ENCODE measurements around the gene PLA2G12B.

DNA sequence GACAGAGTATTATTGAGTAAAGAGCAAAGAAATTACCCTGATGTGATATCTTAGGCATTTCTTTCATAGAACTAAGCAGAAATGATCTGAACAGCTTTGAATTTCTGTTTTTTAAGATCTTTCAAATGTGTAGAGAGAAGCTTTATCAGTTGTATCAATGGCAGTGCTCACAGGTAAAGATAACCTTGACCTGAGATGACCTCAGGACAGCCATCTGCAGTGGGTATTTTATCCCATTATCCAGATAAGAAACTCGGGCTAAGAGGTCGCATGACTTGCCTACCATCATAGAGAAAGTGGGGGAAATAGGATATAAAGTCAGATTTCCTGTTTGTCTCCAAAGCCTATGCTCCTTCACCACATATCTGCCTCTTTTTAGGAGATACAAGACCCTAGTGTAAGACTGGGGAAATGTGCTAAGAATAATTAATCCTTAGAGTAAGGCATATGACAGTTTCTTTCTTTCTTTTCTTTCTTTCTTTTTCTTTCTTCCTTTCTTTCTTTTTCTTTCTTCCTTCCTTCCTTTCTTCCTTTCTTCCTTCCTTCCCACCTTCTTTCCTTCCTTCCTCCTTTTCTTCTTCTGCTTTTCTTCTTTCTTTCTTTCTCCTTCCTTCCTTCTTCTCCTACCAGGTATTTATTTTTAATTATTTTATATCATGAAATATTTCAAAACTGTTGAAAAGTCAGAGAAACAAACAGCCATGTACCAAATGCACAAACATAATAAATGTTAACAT is 10.9 kb downstream of the PLA2G12B start:
- TF ChIP-seq, protein P1, sequence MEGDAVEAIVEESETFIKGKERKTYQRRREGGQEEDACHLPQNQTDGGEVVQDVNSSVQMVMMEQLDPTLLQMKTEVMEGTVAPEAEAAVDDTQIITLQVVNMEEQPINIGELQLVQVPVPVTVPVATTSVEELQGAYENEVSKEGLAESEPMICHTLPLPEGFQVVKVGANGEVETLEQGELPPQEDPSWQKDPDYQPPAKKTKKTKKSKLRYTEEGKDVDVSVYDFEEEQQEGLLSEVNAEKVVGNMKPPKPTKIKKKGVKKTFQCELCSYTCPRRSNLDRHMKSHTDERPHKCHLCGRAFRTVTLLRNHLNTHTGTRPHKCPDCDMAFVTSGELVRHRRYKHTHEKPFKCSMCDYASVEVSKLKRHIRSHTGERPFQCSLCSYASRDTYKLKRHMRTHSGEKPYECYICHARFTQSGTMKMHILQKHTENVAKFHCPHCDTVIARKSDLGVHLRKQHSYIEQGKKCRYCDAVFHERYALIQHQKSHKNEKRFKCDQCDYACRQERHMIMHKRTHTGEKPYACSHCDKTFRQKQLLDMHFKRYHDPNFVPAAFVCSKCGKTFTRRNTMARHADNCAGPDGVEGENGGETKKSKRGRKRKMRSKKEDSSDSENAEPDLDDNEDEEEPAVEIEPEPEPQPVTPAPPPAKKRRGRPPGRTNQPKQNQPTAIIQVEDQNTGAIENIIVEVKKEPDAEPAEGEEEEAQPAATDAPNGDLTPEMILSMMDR (IDR thresholded peaks at IDR 0.05): no peak
- no peak for TF ChIP-seq POLR2A (IDR thresholded peaks at IDR 0.05)

Measured in Peyer's patch (tissue), 4 donors.